ENCODE data around the gene ECD.

- TF ChIP-seq CTCF (IDR thresholded peaks at IDR 0.05) (peak; percentile 57 to 77 (median 70)), POLR2A (IDR thresholded peaks at IDR 0.05) (peak in 3 of 4 donors; percentile 32 to 95 (median 90))
Measured at GRCh38 chr10:73096449-73097304, 71.1 kb downstream of the ECD start, which contains the start of gene P4HA1.
